OCI-LY7 (cell line): ENCODE results near the gene MTG2. TPM values are rescaled to one million over a fixed set of nuclear protein-coding genes. Genes with fewer than 3 reads are reported as not detected.

Experiments
- BruUV-seq: library from RNA; stranded (reverse); fragments of 400-500 nt; replicated peaks from 2 replicates; lab custom pipeline; 2021; lab: Mats Ljungman, UMichigan
- CTCF ChIA-PET: fragments of 300-600 bp; sonication (Branson Sonifier 250); formaldehyde crosslinking; loops from one replicate; lab custom pipeline; 2022; ENCODE audit warnings: antibody characterized with exemption; ENCODE audit not compliant: unreplicated experiment; lab: Charles Lee
- POLR2A ChIA-PET: fragments of 300-600 bp; sonication (Branson Sonifier 250); formaldehyde crosslinking; loops from one replicate; lab custom pipeline; 2022; ENCODE audit warnings: antibody characterized with exemption; lab: Charles Lee
- DNase-seq: peaks from one replicate; pipeline ENCODE4 v3.0.0-alpha.2; 2015; ENCODE audit warnings: low spot score
- H2AFZ ChIP-seq: fragments of 200-600 bp; sonication (generic), shearing (Covaris generic); 2 replicates; pipeline ENCODE4 v1.6.1; 2014; ENCODE audit warnings: mild to moderate bottlenecking, antibody characterized with exemption, low read length, moderate library complexity
- H3K27ac ChIP-seq: fragments of 200-600 bp; sonication (generic); 2 replicates; pipeline ENCODE4 v1.5.1; 2014; ENCODE audit warnings: mixed run types, low read depth, mild to moderate bottlenecking, moderate library complexity, low read length, inconsistent platforms; ENCODE audit not compliant: poor library complexity, severe bottlenecking
- H3K36me3 ChIP-seq: fragments of 200-600 bp; sonication (generic); 2 replicates; pipeline ENCODE4 v1.6.1; 2014; ENCODE audit warnings: mild to moderate bottlenecking, antibody characterized with exemption, low read length, moderate library complexity, mixed read lengths; ENCODE audit not compliant: insufficient read depth
- H3K4me1 ChIP-seq: fragments of 200-600 bp; sonication (generic); 2 replicates; pipeline ENCODE4 v1.5.1; 2014; ENCODE audit warnings: mild to moderate bottlenecking, low read length; ENCODE audit not compliant: insufficient read depth, poor library complexity, severe bottlenecking
- H3K4me2 ChIP-seq: fragments of 200-600 bp; sonication (generic); 2 replicates; pipeline ENCODE4 v1.6.1; 2014; ENCODE audit warnings: mild to moderate bottlenecking, low read length
- H3K4me3 ChIP-seq: fragments of 200-600 bp; sonication (generic); 2 replicates; pipeline ENCODE4 v1.5.1; 2014; ENCODE audit warnings: mild to moderate bottlenecking, low read depth, low read length; ENCODE audit not compliant: poor library complexity, severe bottlenecking
- H3K79me2 ChIP-seq: fragments of 200-600 bp; sonication (generic); 2 replicates; pipeline ENCODE4 v1.6.1; 2016; ENCODE audit warnings: low read depth, mild to moderate bottlenecking, low read length, moderate library complexity, mixed read lengths; ENCODE audit not compliant: insufficient read depth
- H3K9me2 ChIP-seq: fragments of 200-600 bp; sonication (generic); 2 replicates; pipeline ENCODE4 v1.6.1; 2016; ENCODE audit warnings: mild to moderate bottlenecking, low read length, mixed read lengths; ENCODE audit not compliant: insufficient read depth
- H3K9me3 ChIP-seq: fragments of 200-600 bp; sonication (generic); 2 replicates; pipeline ENCODE4 v1.6.1; 2014; ENCODE audit warnings: mild to moderate bottlenecking, mixed run types, low read length, mixed read lengths
- H4K20me1 ChIP-seq: fragments of 200-600 bp; sonication (generic); 2 replicates; pipeline ENCODE4 v1.6.1; 2014; ENCODE audit warnings: mild to moderate bottlenecking, antibody characterized with exemption, low read length, moderate library complexity, mixed read lengths; ENCODE audit not compliant: insufficient read depth
- CTCF ChIP-seq: fragments of 200-600 bp; sonication (generic); conservative IDR thresholded peaks from 2 replicates; pipeline ENCODE4 v1.5.1; 2014; ENCODE audit warnings: mild to moderate bottlenecking, antibody characterized with exemption, low read length, moderate library complexity, mixed read lengths
- EZH2phosphoT487 ChIP-seq: fragments of 200-600 bp; sonication (generic); IDR thresholded peaks from 2 replicates; pipeline ENCODE4 v1.6.1; 2018; ENCODE audit warnings: low read depth, borderline replicate concordance, mild to moderate bottlenecking, mixed run types, antibody characterized with exemption, low read length, moderate library complexity, mixed read lengths
- intact Hi-C: fragments of 100-400 bp; cut with micrococcal nuclease; formaldehyde crosslinking; loops from one replicate; pipeline ENCODE4 v1.10.0; 2022; ENCODE audit not compliant: unreplicated experiment
- total RNA-seq, 2 experiments: library from RNA; depleted of rRNA in 1 of 2; stranded (reverse); fragments of >200 nt in 1 of 2; shearing (Covaris generic) in 1 of 2; gene quantifications; 2 replicates each; pipeline ENCODE4 v1.2.3, GENCODE V29; 2014 to 2022

MTG2 gene
- total RNA-seq, 2 experiments from 2014 or later = 24.1 to 37.5 TPM

DNA sequence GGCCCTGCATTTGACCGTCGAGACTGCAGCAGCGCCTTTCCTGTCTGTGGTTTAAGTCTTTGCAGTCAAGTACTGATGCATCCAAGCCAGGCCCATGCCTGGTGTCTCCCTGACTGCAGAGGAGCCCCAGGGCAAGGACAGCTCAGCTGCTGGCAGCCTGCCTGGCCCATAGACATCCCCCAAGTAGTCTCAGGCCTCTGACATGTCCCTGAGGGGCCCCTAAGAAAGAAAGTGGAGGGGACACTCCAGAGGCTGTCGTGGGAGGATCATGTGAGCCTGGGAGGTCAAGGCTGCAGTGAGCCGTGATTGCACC lies 19.2 kb downstream of the MTG2 start:
- DNase-seq = no peak
- H3K79me2 ChIP-seq = no peaks in the 10 kb centered on the region
- no peaks in the 10 kb centered on the region for H4K20me1 ChIP-seq
- no peak overlapping the region for H2AFZ ChIP-seq
- H3K36me3 ChIP-seq = peaks cover 61% of the 10 kb centered on the region
- no peak overlapping the region for H3K4me3 ChIP-seq
- H3K27ac ChIP-seq = no peak overlapping the region
- H3K9me2 ChIP-seq = no peaks in the 10 kb centered on the region
- intact Hi-C loops = no loop called here
- no peak overlapping the region for H3K4me2 ChIP-seq
- H3K4me1 ChIP-seq = peaks cover 23% of the 10 kb centered on the region
- ChIA-PET POLR2A (interaction anchor here (0.7 kb wide), 1 partner anchor 98 kb away, joined by 3 read pairs; no protein-coding TSS in a partner anchor), CTCF (no interaction called here)
- H3K9me3 ChIP-seq = no peaks in the 10 kb centered on the region
- no peak for TF ChIP-seq EZH2phosphoT487
- no peak for TF ChIP-seq CTCF
- no TSS peak for BruUV-seq

- TF ChIP-seq CTCF (no peak), EZH2phosphoT487 (no peak)
- intact Hi-C loops = no loop called here
- H2AFZ ChIP-seq = no peak overlapping the region
- no peak overlapping the region for H3K4me3 ChIP-seq
- H3K9me2 ChIP-seq = no peaks in the 10 kb centered on the region
- no peak overlapping the region for H3K4me2 ChIP-seq
- no peak for DNase-seq
- no peak overlapping the region for H3K27ac ChIP-seq
- peaks cover 53% of the 10 kb centered on the region for H3K36me3 ChIP-seq
- H4K20me1 ChIP-seq = no peaks in the 10 kb centered on the region
- peaks cover 23% of the 10 kb centered on the region for H3K4me1 ChIP-seq
- BruUV-seq = TSS peak; percentile 72
- H3K9me3 ChIP-seq = no peaks in the 10 kb centered on the region
- ChIA-PET CTCF (no interaction called here), POLR2A (interaction anchor here (0.7 kb wide), 1 partner anchor 97 kb away, joined by 3 read pairs; no protein-coding TSS in a partner anchor)
- H3K79me2 ChIP-seq = no peaks in the 10 kb centered on the region
Observed at GRCh38 chr20:62202676-62203377, 20.0 kb downstream of the MTG2 start.

DNA sequence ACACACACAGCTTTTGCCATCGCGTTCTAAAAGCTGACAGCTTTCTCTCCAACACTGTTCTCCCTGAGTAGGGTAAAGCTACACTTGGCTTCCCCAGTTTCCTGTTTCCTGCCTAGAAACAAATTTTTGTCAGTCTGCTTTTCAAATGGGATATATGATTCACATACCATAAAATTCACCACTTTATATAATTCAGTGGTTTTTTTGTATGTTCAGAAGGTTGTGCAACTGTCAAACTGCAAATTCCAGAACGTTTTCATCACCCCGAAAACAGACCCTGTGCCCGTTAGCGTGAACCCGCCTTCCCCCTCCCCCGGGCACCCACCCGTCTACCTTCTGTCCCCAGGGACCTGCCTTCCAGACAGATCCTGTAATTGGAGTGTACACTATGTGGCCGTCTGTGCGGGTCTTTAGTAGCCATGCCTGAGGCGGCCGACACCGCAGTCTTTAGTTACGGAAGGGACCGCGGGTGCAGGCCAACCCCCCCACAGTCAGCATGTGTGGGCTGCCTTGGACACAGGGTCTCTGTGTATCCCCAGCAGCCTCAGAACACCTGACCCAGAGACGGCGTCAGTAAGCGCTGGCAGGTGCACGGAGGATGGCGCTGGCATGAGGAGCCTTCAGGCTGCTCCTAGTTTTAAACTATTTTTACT lies 20.7 kb downstream of the MTG2 start:
- TF ChIP-seq CTCF (no peak), EZH2phosphoT487 (no peak)
- H4K20me1 ChIP-seq = no peaks in the 10 kb centered on the region
- CTCF ChIA-PET = no interaction called here

More for the DNA sequence above, 20.7 kb downstream of the MTG2 start:
- no peak for DNase-seq
- H3K9me3 ChIP-seq = no peaks in the 10 kb centered on the region
- no peaks in the 10 kb centered on the region for H3K79me2 ChIP-seq
- H3K4me1 ChIP-seq = peaks cover 23% of the 10 kb centered on the region
- no TSS peak for BruUV-seq
- H2AFZ ChIP-seq = no peak overlapping the region
- POLR2A ChIA-PET = no interaction called here
- H3K36me3 ChIP-seq = peaks cover 46% of the 10 kb centered on the region
- H3K4me2 ChIP-seq = no peak overlapping the region
- H3K4me3 ChIP-seq = no peak overlapping the region
- intact Hi-C loops = no loop called here
- H3K27ac ChIP-seq = no peak overlapping the region
- no peaks in the 10 kb centered on the region for H3K9me2 ChIP-seq
